Choroid plexus epithelial cell (primary cell): ENCODE measurements around the gene SGK2.
"Not testable (repeated sequence)": the region's sequence is repeated elsewhere in the genome, so short reads cannot be mapped to it uniquely, and the experiment has no call there.

Source experiments
- DNase-seq: peaks from one replicate; pipeline ENCODE4 v3.0.0-alpha.2; 2010; ENCODE audit warnings: low read depth
- H3K4me3 ChIP-seq: 2 replicates; pipeline ENCODE4 v1.5.1; 2011; ENCODE audit warnings: low read depth, mild to moderate bottlenecking, control low read depth, low read length, moderate library complexity
- TF ChIP-seq, protein P1 (sequence below): conservative IDR thresholded peaks from 2 replicates; pipeline ENCODE4 v1.5.1; 2011; ENCODE audit warnings: low read depth, mild to moderate bottlenecking, control low read depth, inconsistent platforms, low read length, moderate library complexity

The SGK2 gene

DNA sequence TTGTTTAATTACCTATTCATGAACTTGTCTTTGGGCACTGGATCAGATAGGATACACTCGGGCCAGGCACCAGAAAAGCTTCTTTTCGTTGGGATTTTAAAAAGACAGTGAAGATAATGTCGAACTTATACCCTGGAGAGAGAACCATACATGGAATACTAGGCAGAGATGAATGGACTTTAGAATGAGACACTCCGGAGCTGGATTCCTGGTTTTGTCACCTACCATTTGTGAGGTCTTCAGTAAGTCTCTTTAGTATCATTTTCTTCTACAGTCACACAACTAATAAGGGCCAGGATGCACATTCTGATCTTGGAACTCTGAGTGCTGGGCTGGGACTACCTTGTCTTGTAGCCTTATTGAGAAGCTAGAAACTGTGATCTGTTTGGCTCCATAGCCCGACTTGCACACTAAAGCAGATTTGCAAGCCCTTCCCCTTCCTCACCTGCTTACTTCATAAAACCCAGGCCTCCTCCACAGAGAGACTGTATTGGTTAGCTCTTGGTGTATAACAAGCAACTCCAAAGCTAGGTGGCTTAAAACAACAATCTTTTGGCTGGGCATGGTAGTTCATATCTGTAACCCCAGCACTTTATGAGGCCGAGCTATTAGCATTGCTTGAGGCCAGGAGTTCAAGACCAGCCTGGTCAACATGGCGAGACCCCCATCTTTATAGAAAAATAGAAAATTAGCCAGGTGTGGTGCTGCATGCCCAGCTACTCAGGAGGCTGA, 24.5 kb downstream of the SGK2 start:
- DNase-seq: peak; percentile 7
- H3K4me3 ChIP-seq: no peak overlapping the region
- TF ChIP-seq, protein P1, sequence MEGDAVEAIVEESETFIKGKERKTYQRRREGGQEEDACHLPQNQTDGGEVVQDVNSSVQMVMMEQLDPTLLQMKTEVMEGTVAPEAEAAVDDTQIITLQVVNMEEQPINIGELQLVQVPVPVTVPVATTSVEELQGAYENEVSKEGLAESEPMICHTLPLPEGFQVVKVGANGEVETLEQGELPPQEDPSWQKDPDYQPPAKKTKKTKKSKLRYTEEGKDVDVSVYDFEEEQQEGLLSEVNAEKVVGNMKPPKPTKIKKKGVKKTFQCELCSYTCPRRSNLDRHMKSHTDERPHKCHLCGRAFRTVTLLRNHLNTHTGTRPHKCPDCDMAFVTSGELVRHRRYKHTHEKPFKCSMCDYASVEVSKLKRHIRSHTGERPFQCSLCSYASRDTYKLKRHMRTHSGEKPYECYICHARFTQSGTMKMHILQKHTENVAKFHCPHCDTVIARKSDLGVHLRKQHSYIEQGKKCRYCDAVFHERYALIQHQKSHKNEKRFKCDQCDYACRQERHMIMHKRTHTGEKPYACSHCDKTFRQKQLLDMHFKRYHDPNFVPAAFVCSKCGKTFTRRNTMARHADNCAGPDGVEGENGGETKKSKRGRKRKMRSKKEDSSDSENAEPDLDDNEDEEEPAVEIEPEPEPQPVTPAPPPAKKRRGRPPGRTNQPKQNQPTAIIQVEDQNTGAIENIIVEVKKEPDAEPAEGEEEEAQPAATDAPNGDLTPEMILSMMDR: no peak

DNA sequence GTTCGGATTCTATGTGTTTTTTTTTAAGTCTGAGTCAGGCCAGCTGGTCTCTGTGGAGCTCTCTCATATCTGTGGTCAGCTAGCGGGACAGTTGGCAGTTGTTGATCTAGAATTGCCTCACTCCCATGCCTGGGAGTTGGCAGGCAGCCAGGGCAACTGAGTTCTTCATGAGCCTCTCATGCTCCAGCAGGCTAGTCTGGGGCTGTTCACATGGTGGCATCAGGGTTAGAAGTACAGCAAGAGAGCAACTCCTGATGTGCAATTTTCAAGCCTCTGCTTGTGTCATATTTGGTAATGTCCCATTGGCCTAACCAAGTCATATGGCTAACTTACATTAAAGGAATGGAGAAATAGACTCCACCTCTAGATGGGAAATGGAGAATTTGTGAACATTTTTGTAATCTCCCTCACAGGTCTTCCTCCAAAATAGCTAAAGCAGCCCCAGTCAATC, 25.2 kb downstream of the SGK2 start:
- peak; percentile 100 for DNase-seq
- no peak overlapping the region for H3K4me3 ChIP-seq
- TF ChIP-seq, protein P1: no peak

DNA sequence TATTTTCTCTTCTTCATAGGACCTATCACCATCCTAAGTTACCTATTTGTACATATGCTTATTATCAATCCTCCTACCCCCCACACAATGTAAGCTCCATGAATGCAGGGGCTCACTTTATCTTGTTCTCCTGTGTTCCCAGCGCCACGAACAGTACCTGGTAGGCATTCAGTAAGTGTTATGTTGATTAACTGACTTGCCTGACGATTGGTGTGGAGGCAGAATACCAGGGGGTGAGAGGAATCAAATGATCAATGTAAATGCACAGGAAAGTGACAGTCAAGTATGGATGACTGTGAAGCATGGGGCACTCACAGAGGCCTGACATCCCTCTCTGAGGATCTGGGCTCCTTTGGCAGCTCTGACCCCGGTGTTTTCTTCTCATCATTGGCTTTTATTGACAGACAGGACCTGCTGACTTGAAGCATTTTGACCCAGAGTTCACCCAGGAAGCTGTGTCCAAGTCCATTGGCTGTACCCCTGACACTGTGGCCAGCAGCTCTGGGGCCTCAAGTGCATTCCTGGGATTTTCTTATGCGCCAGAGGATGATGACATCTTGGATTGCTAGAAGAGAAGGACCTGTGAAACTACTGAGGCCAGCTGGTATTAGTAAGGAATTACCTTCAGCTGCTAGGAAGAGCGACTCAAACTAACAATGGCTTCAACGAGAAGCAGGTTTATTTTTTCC, 25.8 kb downstream of the SGK2 start:
- DNase-seq: peak; percentile 92
- TF ChIP-seq, protein P1: no peak
- H3K4me3 ChIP-seq: no peak overlapping the region

DNA sequence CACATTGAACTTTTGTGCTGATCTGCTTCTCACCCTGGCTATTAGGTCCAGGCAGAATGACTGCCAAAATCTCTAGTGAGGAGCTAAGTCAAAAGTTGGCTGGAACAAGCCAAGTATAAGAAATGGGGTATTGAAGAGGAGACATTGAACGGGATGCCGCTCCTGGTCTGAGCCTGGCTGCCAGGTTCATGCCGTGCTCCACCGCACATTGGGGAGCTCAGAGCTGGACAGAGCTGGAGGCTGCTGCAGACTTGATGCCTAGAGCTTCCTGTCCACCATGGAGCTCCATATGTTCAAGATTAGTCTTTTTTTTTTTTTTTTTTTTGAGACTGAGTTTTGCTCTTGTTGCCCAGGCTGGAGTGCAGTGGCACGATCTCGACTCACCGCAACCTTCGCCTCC, 27.8 kb downstream of the SGK2 start:
- TF ChIP-seq, protein P1: no peak

DNA sequence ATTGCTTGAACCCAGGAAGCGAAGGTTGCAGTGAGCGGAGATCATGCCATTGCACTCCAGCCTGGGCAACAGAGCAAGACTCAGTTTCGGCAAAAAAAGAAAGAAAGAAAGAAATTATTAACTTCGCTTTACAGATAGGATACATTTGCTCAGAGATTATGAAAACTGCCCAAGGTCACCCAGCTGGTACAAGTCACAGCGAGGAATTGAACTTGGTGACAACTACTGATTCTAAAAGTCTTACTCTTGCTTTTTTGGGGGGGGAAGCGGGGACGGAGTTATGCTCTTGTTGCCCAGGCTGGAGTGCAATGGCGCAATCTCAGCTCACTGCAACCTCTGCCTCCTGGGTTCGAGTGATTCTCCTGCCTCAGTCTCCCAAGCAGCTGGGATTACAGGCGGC, 29.7 kb downstream of the SGK2 start:
- DNase-seq, H3K4me3 ChIP-seq: not testable (repeated sequence)

More for the DNA sequence above, 27.8 kb downstream of the SGK2 start:
- DNase-seq: no peak
- no peak overlapping the region for H3K4me3 ChIP-seq

DNA sequence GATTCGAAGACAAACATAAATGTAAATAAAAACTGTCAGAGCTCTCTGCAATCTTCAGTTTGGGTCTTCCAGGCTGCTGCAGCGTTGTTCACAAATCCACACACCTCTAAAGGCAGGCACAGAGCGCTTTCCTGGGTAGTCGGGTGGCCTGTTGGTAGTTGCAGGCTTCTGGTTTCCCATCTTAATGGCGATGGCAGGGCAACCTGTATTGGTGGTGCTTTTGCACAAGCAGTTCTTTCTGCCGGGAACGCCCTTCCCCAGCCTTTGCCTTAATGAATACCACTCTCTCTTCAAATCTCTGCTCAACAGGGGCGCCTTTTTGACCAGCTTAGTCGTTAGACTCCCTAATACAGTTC, 31.2 kb downstream of the SGK2 start:
- no peak for DNase-seq
- H3K4me3 ChIP-seq: peak overlapping the region; percentile 98
- TF ChIP-seq, protein P1: no peak

DNA sequence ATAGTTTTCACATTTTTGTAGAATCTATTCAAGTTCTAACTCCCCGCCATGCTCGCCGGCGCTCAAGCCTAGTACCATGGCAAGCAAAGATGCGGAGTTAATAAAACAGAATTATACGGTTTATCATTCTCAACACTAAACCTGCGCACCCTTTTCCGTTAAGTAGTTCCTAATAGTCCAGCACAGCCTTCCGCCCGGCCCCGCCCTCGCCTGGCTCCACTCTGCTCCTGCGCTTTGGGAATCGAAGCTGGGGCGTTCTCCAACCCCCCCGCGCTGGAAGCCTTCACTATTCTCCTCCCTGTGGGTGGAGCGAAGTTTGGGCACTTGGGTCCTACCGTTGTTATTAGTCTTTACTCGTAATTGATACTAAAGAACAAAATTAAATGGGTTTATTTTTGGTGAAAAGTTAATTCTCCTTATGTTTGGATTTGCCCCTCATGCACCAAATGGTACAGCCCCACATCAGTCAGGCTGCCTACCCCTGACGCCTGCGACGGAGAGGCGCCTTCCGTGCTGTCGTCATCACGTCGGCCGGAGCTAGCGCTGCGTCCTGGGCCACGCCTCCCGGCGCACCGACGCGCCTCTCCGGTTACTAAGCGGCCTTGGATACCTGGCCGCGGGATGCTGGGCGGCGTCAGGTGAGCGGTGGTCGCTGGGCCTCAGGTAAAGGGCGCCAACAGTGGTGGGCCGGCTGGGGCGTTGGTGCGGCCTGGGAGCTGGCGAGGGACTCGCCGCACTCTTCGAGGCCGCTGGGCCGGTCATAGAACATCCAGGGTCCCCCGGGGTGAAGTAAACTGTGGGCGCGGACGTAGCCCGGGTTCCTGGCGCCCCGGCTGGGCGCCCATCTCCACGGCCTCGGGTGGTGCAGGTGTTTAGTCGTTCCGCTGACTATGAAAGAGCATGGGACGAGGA, 31.8 kb downstream of the SGK2 start, which contains the start of gene IFT52:
Gene IFT52 (plus strand): TSS at position 546 of the 912 bp plus-strand sequence. CDS start 3,762 bp downstream, outside the sequence.
- peak; percentile 95 for DNase-seq
- TF ChIP-seq, protein P1: no peak

DNA sequence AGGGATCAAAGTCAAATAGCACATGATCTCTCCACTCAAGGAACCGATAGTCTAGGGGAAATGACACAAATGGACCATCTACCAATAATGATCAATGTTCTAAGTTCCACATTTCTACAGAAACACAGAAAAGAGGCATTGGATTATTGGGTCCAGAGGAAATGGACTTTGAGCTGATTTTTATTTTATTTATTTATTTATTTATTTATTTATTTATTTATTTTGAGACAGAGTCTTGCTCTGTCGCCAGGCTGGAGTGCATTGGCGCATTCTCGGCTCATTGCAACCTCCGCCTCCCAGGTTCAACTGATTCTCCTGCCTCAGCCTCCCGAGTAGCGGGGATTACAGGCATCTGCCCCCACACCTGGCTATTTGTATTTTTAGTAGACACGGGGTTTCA, 43.1 kb downstream of the SGK2 start:
- not testable (repeated sequence) for DNase-seq

More for the DNA sequence above, 31.8 kb downstream of the SGK2 start, which contains the start of gene IFT52:
- H3K4me3 ChIP-seq: peak within 1 kb of the TSS; percentile 98

More for the DNA sequence above, 43.1 kb downstream of the SGK2 start:
- not testable (repeated sequence) for H3K4me3 ChIP-seq
